Measurements from ENCODE around the gene PHRF1.
"Not testable (repeated sequence)": the region's sequence is repeated elsewhere in the genome, so short reads cannot be mapped to it uniquely, and the experiment has no call there.

PHRF1 gene

DNA sequence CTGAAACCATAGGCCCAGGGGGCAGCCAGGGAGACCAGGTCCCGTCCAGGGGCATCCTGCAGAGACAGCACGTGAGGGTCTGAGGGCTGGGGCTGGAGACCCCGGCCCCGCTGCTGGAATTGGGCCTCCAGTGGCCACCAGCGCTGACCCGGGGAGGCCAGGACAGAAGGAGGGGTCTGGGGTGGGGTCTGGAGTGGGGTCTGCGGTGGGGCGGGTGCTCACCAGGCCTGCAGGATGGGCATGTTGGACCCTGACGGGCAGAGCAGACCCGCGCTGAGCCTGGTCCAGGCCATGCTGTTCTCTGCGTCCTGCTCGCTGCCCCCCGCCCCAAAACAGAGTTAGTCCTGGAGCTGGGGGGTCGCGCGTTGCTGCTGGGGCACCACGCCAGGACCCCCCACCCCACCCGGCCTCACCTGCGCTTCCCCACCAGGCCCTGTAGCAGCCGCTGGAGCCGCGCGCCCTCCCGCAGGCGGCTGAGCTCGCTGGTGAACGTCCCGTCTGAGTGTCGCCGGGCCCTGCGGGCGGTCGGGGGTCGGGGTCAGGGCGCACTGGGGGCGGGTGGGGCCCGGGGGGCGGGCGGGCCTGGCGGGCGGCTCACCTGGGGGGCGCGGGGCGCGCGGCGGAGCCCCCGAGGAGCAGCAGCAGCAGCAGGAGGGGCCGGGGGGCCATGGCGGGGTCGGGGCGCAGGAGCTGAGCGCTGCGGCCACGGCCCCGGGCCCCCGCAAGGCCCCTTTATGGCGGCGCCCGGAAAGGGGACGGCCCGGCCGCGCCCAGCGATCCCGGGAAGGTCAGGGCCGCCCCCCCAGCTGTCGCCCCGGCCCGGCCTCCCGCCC, 50.4 kb downstream of the PHRF1 start, which contains the start of gene SCT:
SCT (minus strand) TSS at position 707 of the 833 bp plus-strand sequence; CDS start at position 669, 38 bp downstream.
- no peak for DNase-seq

GRCh38 chr11:627308-627576, 51.0 kb downstream of the PHRF1 start:
- no peak for DNase-seq

DNA sequence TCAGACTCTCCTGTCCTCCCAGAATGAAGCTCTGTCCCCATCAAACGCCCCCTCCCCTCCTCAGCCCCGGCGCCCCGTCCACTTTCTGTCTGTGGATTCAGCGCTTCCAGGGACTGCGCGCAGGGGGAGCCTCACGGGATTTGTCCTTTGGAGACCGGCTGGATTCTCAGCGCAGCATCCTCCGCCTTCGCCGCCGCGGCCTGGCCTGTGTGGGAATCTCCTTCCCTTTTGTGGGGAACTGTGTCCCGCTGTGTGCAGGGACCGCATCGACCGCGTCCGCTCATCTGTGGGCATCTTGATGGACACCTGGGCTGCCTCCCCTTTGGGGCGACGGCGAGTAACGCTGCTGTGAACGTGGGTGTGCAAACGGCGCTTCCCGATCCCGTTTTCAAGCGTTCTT, 51.8 kb downstream of the PHRF1 start:
- no peak for DNase-seq

DNA sequence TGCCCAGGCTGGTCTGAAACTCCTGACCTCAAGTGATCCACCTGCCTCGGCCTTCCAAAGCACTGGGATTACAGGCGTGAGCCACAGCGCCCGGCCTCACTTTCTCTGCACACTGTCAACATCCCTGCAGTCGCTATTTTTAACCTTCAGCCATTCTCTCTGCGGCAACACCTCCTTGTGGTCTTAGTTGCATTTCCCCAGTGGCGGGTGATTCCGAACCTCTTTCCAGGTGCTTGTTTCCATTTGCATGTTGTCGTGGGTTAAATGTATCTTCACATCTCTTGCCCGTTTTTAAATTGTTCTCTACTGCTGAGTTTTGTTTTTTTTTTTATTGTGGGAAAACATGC, 52.9 kb downstream of the PHRF1 start:
- DNase-seq: no peak

DNA sequence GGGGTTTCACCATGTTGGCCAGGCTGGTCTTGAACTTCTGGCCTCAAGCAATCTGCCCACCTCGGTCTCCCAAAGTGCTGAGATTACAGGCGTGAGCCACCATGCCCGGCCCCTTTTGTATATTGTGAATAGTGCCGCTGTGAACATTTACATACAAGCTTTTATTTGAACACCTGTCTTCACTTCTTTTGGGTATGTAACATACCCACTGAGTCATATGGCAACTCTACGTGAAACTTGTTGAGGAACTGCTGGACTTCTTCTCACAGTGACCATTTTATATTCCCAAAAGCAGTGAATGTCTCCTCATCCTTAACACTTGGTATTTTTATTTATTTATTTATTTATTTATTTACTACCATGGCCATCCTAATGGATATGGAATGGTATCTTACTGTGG, 54.6 kb downstream of the PHRF1 start:
- DNase-seq: no peak

- DNase-seq: no peak
Measured at GRCh38 chr11:635945-636510, 59.8 kb downstream of the PHRF1 start.

DNA sequence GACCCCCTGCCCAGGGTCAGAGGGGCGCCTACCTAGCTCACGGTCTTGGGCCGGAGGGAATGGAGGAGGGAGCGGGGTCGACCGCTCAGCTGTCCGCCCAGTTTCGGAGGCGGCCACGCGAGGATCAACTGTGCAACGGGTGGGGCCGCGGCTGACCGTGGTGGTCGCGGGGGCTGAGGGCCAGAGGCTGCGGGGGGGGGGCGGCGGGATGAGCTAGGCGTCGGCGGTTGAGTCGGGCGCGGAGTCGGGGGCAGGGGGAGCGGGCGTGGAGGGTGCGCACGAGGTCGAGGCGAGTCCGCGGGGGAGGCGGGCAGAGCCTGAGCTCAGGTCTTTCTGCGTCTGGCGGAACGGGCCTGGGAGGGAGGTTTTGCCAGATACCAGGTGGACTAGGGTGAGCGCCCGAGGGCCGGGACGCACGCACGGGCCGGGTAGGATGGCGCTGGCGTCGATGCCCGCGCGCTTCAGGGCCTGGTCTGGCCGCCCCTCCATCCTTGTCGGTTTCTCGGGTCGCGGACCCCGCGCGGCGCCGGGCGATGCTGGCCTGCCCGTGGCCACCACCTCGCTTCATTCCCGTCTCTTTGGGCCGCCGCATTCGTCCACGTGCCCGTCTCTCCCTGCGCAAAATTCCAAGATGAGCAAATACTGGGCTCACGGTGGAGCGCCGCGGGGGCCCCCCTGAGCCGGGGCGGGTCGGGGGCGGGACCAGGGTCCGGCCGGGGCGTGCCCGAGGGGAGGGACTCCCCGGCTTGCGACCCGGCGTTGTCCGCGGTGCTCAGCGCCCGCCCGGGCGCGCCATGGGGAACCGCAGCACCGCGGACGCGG, 60.5 kb downstream of the PHRF1 start, which contains the start of gene DRD4:
DRD4 (plus strand) TSS at position 759 of the 822 bp plus-strand sequence; CDS start at position 795, 36 bp downstream.
- DNase-seq: peak in 1 of 56 donors; percentile 43

DNA sequence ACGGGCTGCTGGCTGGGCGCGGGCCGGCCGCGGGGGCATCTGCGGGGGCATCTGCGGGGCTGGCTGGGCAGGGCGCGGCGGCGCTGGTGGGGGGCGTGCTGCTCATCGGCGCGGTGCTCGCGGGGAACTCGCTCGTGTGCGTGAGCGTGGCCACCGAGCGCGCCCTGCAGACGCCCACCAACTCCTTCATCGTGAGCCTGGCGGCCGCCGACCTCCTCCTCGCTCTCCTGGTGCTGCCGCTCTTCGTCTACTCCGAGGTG, 61.0 kb downstream of the PHRF1 start:
- DNase-seq: no peak

DNA sequence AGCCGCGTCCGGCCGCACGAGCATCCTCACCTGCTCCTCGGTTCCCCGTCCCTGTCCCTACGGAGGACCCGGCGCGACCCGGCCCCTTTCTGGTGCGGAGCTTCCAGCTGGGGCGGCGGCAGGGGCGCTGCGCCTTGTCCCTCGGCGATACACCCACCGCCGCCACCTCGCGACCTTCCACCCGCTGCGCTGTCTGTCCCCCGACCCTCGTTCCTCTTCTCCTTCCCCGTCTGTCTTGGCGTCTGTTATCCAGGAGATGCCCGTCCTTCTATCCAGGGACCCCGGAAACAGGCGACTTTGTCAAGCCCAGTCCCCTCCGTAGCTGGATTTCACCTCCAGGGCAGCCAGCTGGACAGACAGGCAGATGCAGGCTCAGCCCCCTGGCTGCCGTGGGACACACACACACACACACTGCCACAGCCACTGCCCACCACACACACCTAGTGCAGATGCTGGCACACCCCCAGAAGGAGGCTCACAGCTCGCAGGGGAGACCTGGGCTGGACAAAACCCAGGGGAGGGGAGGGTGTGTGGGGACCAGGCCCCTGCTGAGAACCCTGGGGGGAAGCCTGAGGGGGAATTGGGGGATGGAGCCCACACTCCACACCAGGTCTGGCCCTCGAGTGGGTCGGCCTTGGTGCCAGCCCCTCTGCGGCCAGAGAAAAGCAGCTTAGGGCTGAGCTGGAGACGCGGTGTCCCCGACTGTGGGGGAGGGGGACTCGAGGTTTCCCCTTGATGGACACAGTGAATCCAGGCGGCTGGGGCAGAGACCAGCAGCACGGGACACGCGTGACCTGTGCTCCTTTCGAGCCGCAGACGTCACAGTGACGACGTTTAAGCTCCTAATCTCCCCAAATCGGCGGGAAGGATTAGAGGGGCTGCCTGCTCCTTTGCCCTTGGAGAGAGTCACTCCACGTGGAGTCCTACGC, 61.6 kb downstream of the PHRF1 start:
- DNase-seq: no peak

DNA sequence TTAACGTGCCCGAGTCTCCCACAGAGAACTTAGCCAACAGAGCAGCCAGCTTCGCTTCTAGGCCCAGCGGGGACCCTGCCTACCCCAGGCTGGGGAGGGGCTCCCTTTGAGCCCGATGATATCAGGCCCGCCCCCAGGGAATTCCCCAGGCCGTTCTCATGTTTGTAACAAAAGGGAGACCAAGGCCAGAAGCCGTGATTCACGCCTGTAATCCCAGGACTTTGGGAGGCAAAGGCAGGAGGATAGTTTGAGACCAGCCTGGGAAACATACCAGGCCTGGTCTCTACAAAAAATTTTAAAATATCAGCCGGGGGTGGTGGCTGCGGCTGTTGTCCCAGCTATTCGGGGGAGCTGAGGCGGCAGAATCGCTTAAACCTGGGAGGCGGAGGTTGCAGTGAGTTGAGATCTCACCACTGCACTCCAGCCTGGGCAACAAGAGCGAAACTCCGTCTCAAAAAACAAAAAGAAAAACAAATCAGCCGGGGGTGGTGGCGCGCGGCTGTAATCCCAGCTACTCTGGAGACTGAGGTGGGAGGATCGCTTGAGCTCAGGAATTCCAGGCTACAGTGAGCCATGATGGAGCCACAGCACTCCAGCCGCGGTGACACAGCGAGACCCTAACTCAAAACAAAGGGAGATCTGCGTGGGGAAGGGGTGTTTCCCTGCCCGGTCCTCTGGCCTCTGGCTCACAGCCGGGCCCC, 62.5 kb downstream of the PHRF1 start:
- DNase-seq: no peak

DNA sequence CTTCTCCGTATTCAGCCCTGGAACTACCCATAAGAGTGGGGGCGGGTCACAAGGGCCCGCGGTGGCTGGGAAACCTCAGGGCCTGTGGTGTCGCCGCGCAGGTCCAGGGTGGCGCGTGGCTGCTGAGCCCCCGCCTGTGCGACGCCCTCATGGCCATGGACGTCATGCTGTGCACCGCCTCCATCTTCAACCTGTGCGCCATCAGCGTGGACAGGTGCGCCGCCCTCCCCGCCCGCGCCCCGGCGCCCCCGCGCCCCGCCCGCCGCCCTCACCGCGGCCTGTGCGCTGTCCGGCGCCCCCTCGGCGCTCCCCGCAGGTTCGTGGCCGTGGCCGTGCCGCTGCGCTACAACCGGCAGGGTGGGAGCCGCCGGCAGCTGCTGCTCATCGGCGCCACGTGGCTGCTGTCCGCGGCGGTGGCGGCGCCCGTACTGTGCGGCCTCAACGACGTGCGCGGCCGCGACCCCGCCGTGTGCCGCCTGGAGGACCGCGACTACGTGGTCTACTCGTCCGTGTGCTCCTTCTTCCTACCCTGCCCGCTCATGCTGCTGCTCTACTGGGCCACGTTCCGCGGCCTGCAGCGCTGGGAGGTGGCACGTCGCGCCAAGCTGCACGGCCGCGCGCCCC, 63.2 kb downstream of the PHRF1 start:
- no peak for DNase-seq

DNA sequence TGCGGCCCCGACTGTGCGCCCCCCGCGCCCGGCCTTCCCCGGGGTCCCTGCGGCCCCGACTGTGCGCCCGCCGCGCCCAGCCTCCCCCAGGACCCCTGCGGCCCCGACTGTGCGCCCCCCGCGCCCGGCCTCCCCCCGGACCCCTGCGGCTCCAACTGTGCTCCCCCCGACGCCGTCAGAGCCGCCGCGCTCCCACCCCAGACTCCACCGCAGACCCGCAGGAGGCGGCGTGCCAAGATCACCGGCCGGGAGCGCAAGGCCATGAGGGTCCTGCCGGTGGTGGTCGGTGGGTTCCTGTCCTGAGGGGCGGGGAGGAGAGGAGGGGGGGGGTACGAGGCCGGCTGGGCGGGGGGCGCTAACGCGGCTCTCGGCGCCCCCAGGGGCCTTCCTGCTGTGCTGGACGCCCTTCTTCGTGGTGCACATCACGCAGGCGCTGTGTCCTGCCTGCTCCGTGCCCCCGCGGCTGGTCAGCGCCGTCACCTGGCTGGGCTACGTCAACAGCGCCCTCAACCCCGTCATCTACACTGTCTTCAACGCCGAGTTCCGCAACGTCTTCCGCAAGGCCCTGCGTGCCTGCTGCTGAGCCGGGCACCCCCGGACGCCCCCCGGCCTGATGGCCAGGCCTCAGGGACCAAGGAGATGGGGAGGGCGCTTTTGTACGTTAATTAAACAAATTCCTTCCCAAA, 63.9 kb downstream of the PHRF1 start:
- no peak for DNase-seq

GRCh38 chr11:641806-642370, 65.6 kb downstream of the PHRF1 start:
- DNase-seq: no peak

- DNase-seq: no peak
Measured at GRCh38 chr11:643366-643765, 67.1 kb downstream of the PHRF1 start.

GRCh38 chr11:643849-644738, 67.8 kb downstream of the PHRF1 start:
- no peak for DNase-seq

DNA sequence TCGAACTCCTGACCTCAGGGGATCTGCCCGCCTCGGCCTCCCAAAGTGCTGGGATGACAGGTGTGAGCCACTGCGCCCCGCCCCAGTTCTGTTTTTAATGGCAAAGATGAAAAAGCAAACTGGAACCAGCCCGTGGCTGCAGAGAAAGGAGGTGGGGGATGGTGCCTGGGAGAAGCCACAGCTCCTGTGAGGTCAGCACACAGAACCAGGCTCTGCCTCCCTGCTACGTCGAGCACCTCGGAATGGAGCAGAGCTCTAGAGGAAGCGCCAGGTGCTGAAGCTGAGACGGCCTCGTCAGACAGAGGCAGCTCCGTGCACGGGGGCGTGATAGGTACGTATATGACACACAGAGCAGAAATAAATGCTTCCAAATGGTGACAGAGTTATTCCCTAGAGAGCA, 69.3 kb downstream of the PHRF1 start:
- DNase-seq: peak in 32 of 56 donors; percentile 3 to 87 (median 48)

DNA sequence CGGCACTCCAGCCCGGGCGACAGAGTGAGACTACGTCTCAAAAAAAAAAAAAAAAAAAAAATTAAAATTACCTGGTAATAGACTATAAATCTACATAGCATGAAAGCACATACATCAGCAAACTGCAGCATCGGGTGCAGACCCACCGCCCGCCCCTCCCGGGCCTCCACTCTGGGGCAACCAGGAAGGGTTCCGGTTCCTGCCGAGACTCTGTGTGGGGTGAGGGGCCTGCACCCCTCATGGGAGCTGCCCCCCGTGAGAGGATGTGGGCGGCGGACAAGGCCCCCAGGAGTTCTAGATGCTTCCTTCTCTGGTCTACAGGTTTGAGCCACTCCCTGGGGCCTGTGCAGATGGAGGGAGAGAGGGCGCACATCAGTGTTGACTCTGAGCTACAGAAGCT, 69.9 kb downstream of the PHRF1 start:
- DNase-seq: no peak

DNA sequence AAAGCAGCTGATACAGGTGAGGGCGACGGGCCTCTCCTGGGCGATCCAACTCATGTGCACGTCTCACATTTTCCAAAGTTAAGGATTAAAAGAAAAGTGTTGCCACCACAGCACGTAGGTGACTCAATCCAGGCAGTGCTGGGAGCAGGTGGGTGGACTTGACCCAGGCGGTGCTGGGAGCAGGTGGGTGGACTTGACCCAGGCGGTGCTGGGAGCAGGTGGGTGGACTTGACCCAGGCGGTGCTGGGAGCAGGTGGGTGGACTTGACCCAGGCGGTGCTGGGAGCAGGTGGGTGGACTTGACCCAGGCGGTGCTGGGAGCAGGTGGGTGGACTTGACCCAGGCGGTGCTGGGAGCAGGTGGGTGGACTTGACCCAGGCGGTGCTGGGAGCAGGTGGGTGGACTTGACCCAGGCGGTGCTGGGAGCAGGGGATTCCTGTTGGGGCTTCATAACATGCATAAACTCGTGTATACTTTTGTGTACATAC, 71.4 kb downstream of the PHRF1 start:
- not testable (repeated sequence) for DNase-seq

Data from nucleus accumbens (tissue), 56 donors.